Stimulated activated naive CD8-positive, alpha-beta T cell treated with anti-CD3 and anti-CD28 coated beads, Interleukin-15, amount 100 ng/mL, for 72 hours (primary cell): ENCODE measurements around the gene BCL11A.
"Not testable (repeated sequence)": the region's sequence is repeated elsewhere in the genome, so short reads cannot be mapped to it uniquely, and the experiment has no call there.

Experiments used
- ATAC-seq: fragments of 150-1000 bp; cut with Tn5 transposase; 2 replicates; pipeline ENCODE4 v1.10.0; 2021; ENCODE audit warnings: mild to moderate bottlenecking, moderate library complexity
- DNase-seq, 2 donors: peaks; one replicate each; pipeline ENCODE4 v3.0.0; 2021 to 2022
- H3K27ac Mint-ChIP-seq, 2 donors: one replicate each; pipeline ENCODE4 v1.8.0; 2022; ENCODE audit warnings: mild to moderate bottlenecking in 2 of 2, mixed read lengths in 2 of 2, moderate library complexity in 2 of 2
- H3K27me3 Mint-ChIP-seq: one replicate; pipeline ENCODE4 v1.8.0; 2022; ENCODE audit warnings: mixed read lengths
- H3K4me1 Mint-ChIP-seq: one replicate; pipeline ENCODE4 v1.8.0; 2022; ENCODE audit warnings: mild to moderate bottlenecking, mixed read lengths
- H3K4me3 Mint-ChIP-seq, 2 donors: one replicate each; pipeline ENCODE4 v1.8.0; 2022; ENCODE audit warnings: mild to moderate bottlenecking in 2 of 2, mixed read lengths in 2 of 2, moderate library complexity in 1 of 2
- H3K9me3 Mint-ChIP-seq, 2 donors: one replicate each; pipeline ENCODE4 v1.8.0; 2022; ENCODE audit warnings: mixed read lengths in 2 of 2

BCL11A gene

GRCh38 chr2:60422826-60423483 lies 130.5 kb downstream of the BCL11A start:
- Mint-ChIP-seq H3K4me1 (no peaks in the 10 kb centered on the region), H3K9me3 (no peaks in the 10 kb centered on the region), H3K27ac (no peak overlapping the region), H3K27me3 (peaks cover 16% of the 10 kb centered on the region), H3K4me3 (no peak overlapping the region)
- no peak for DNase-seq
- ATAC-seq: no peak

GRCh38 chr2:60417210-60417609 lies 136.2 kb downstream of the BCL11A start:
- not testable (repeated sequence) for DNase-seq, ATAC-seq, H3K4me3 Mint-ChIP-seq, H3K4me1 Mint-ChIP-seq, H3K9me3 Mint-ChIP-seq, H3K27ac Mint-ChIP-seq
- H3K27me3 Mint-ChIP-seq: peaks cover 16% of the 10 kb centered on the region

- ATAC-seq (no peak), DNase-seq (no peak)
- Mint-ChIP-seq H3K4me1 (no peaks in the 10 kb centered on the region), H3K27me3 (peaks cover 16% of the 10 kb centered on the region), H3K27ac (no peak overlapping the region), H3K9me3 (no peaks in the 10 kb centered on the region), H3K4me3 (no peak overlapping the region)
Measured at GRCh38 chr2:60416221-60417008, 137.0 kb downstream of the BCL11A start.

GRCh38 chr2:60415814-60416213 lies 137.6 kb downstream of the BCL11A start:
- DNase-seq: no peak
- Mint-ChIP-seq H3K9me3 (no peaks in the 10 kb centered on the region), H3K4me1 (no peaks in the 10 kb centered on the region), H3K4me3 (no peak overlapping the region), H3K27me3 (peaks cover 16% of the 10 kb centered on the region), H3K27ac (no peak overlapping the region)
- no peak for ATAC-seq

- Mint-ChIP-seq H3K4me3 (no peak overlapping the region), H3K4me1 (no peaks in the 10 kb centered on the region), H3K9me3 (no peaks in the 10 kb centered on the region), H3K27ac (no peak overlapping the region), H3K27me3 (peaks cover 16% of the 10 kb centered on the region)
- ATAC-seq (no peak), DNase-seq (no peak)
Measured at GRCh38 chr2:60414495-60415138, 138.8 kb downstream of the BCL11A start.

- Mint-ChIP-seq H3K27ac (no peak overlapping the region), H3K9me3 (no peaks in the 10 kb centered on the region), H3K27me3 (peaks cover 8% of the 10 kb centered on the region), H3K4me1 (no peaks in the 10 kb centered on the region), H3K4me3 (no peak overlapping the region)
- DNase-seq (no peak), ATAC-seq (no peak)
Measured at GRCh38 chr2:60413814-60414168, 139.7 kb downstream of the BCL11A start.

GRCh38 chr2:60413069-60413813 lies 140.2 kb downstream of the BCL11A start:
- DNase-seq (no peak), ATAC-seq (no peak)
- Mint-ChIP-seq H3K4me3 (no peak overlapping the region), H3K27ac (no peak overlapping the region), H3K4me1 (no peaks in the 10 kb centered on the region), H3K9me3 (no peaks in the 10 kb centered on the region), H3K27me3 (peaks cover 2% of the 10 kb centered on the region)

- DNase-seq (no peak), ATAC-seq (no peak)
- Mint-ChIP-seq H3K4me1 (no peaks in the 10 kb centered on the region), H3K27me3 (no peaks in the 10 kb centered on the region), H3K4me3 (no peak overlapping the region), H3K27ac (no peak overlapping the region), H3K9me3 (no peaks in the 10 kb centered on the region)
Measured at GRCh38 chr2:60412620-60413019, 140.8 kb downstream of the BCL11A start.

GRCh38 chr2:60412027-60412426 lies 141.4 kb downstream of the BCL11A start:
- Mint-ChIP-seq H3K9me3 (no peaks in the 10 kb centered on the region), H3K27ac (no peak overlapping the region), H3K4me1 (no peaks in the 10 kb centered on the region), H3K27me3 (no peaks in the 10 kb centered on the region), H3K4me3 (no peak overlapping the region)
- DNase-seq (no peak), ATAC-seq (no peak)

- H3K4me1 Mint-ChIP-seq: no peaks in the 10 kb centered on the region
- H3K4me3 Mint-ChIP-seq: no peak overlapping the region
- H3K9me3 Mint-ChIP-seq: no peaks in the 10 kb centered on the region
- no peak overlapping the region for H3K27ac Mint-ChIP-seq
- no peaks in the 10 kb centered on the region for H3K27me3 Mint-ChIP-seq
- DNase-seq (no peak), ATAC-seq (no peak)
Measured at GRCh38 chr2:60411295-60411694, 142.2 kb downstream of the BCL11A start.

GRCh38 chr2:60410456-60411146 lies 142.9 kb downstream of the BCL11A start:
- no peak for DNase-seq
- Mint-ChIP-seq H3K4me1 (no peaks in the 10 kb centered on the region), H3K27me3 (no peaks in the 10 kb centered on the region), H3K4me3 (no peak overlapping the region), H3K9me3 (no peaks in the 10 kb centered on the region), H3K27ac (no peak overlapping the region)
- ATAC-seq: no peak

- Mint-ChIP-seq H3K27me3 (no peaks in the 10 kb centered on the region), H3K27ac (no peak overlapping the region), H3K9me3 (no peaks in the 10 kb centered on the region), H3K4me1 (no peaks in the 10 kb centered on the region), H3K4me3 (no peak overlapping the region)
- no peak for ATAC-seq
- DNase-seq: no peak
Measured at GRCh38 chr2:60409531-60409871, 144.0 kb downstream of the BCL11A start.

- no peaks in the 10 kb centered on the region for H3K9me3 Mint-ChIP-seq
- no peak overlapping the region for H3K4me3 Mint-ChIP-seq
- no peak overlapping the region for H3K27ac Mint-ChIP-seq
- no peak for ATAC-seq
- H3K4me1 Mint-ChIP-seq: no peaks in the 10 kb centered on the region
- no peaks in the 10 kb centered on the region for H3K27me3 Mint-ChIP-seq
- no peak for DNase-seq
Measured at GRCh38 chr2:60408811-60409530, 144.5 kb downstream of the BCL11A start.

- H3K9me3 Mint-ChIP-seq: no peaks in the 10 kb centered on the region
- H3K27ac Mint-ChIP-seq: no peak overlapping the region
- DNase-seq (no peak), ATAC-seq (no peak)
- H3K4me3 Mint-ChIP-seq: no peak overlapping the region
- no peaks in the 10 kb centered on the region for H3K4me1 Mint-ChIP-seq
- H3K27me3 Mint-ChIP-seq: no peaks in the 10 kb centered on the region
Measured at GRCh38 chr2:60408207-60408606, 145.2 kb downstream of the BCL11A start.

GRCh38 chr2:60407398-60407797 lies 146.1 kb downstream of the BCL11A start:
- DNase-seq: no peak
- Mint-ChIP-seq H3K4me1 (no peaks in the 10 kb centered on the region), H3K9me3 (no peaks in the 10 kb centered on the region), H3K27me3 (no peaks in the 10 kb centered on the region), H3K27ac (no peak overlapping the region), H3K4me3 (no peak overlapping the region)
- no peak for ATAC-seq
